ENCODE results near the gene ARHGEF26.

ARHGEF26 gene

DNA sequence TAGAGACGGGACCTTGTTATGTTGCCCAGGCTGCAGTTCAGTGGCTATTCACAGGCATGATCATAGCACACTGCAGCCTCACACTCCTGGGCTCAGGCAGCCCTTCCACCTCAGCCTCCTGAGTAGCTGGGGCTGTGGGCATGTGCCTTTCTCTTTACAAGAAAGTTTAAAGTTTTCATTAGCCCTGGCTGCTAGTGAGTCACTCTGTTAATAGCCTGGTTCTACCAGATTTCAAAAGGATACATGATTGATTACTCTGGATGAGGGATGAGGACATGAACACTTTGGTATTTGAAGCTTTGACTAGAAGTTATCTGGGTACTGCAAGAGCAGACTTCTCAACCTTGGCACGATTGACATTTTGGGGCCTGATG is 108.0 kb downstream of the ARHGEF26 start:
- no peak for TF ChIP-seq GLIS3 (CRISPR knock-in tag; IDR thresholded peaks at IDR 0.05)
- TF ChIP-seq TOX (CRISPR knock-in tag; IDR thresholded peaks at IDR 0.05; ENCODE audit: borderline replicate concordance), result no peak
- TF ChIP-seq ISL1 (CRISPR knock-in tag; IDR thresholded peaks at IDR 0.05), result no peak
- no peak for TF ChIP-seq OSR1 (CRISPR knock-in tag; IDR thresholded peaks at IDR 0.05)
- TF ChIP-seq, protein P1, sequence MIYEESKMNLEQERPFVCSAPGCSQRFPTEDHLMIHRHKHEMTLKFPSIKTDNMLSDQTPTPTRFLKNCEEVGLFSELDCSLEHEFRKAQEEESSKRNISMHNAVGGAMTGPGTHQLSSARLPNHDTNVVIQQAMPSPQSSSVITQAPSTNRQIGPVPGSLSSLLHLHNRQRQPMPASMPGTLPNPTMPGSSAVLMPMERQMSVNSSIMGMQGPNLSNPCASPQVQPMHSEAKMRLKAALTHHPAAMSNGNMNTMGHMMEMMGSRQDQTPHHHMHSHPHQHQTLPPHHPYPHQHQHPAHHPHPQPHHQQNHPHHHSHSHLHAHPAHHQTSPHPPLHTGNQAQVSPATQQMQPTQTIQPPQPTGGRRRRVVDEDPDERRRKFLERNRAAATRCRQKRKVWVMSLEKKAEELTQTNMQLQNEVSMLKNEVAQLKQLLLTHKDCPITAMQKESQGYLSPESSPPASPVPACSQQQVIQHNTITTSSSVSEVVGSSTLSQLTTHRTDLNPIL (CRISPR knock-in tag; IDR thresholded peaks at IDR 0.05; ENCODE audit: low read depth), result no peak
- TF ChIP-seq ESRRG (CRISPR knock-in tag; IDR thresholded peaks at IDR 0.05), result no peak
- no peak for TF ChIP-seq ZNF565 (CRISPR knock-in tag; conservative IDR thresholded peaks at IDR 0.05; ENCODE audit: low read depth)
- TF ChIP-seq ZNF70 (CRISPR knock-in tag; IDR thresholded peaks at IDR 0.05), result no peak
- TF ChIP-seq, protein P2, sequence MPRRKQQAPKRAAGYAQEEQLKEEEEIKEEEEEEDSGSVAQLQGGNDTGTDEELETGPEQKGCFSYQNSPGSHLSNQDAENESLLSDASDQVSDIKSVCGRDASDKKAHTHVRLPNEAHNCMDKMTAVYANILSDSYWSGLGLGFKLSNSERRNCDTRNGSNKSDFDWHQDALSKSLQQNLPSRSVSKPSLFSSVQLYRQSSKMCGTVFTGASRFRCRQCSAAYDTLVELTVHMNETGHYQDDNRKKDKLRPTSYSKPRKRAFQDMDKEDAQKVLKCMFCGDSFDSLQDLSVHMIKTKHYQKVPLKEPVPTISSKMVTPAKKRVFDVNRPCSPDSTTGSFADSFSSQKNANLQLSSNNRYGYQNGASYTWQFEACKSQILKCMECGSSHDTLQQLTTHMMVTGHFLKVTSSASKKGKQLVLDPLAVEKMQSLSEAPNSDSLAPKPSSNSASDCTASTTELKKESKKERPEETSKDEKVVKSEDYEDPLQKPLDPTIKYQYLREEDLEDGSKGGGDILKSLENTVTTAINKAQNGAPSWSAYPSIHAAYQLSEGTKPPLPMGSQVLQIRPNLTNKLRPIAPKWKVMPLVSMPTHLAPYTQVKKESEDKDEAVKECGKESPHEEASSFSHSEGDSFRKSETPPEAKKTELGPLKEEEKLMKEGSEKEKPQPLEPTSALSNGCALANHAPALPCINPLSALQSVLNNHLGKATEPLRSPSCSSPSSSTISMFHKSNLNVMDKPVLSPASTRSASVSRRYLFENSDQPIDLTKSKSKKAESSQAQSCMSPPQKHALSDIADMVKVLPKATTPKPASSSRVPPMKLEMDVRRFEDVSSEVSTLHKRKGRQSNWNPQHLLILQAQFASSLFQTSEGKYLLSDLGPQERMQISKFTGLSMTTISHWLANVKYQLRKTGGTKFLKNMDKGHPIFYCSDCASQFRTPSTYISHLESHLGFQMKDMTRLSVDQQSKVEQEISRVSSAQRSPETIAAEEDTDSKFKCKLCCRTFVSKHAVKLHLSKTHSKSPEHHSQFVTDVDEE (CRISPR knock-in tag; IDR thresholded peaks at IDR 0.05), result no peak
- TF ChIP-seq ZC3H10 (CRISPR knock-in tag; IDR thresholded peaks at IDR 0.05), result no peak
- TF ChIP-seq, protein P3, sequence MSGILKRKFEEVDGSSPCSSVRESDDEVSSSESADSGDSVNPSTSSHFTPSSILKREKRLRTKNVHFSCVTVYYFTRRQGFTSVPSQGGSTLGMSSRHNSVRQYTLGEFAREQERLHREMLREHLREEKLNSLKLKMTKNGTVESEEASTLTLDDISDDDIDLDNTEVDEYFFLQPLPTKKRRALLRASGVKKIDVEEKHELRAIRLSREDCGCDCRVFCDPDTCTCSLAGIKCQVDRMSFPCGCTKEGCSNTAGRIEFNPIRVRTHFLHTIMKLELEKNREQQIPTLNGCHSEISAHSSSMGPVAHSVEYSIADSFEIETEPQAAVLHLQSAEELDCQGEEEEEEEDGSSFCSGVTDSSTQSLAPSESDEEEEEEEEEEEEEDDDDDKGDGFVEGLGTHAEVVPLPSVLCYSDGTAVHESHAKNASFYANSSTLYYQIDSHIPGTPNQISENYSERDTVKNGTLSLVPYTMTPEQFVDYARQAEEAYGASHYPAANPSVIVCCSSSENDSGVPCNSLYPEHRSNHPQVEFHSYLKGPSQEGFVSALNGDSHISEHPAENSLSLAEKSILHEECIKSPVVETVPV (CRISPR knock-in tag; IDR thresholded peaks at IDR 0.05), result no peak
- TF ChIP-seq ZNF8 (CRISPR knock-in tag; IDR thresholded peaks at IDR 0.05), result no peak
- no peak for TF ChIP-seq ZFP30 (CRISPR knock-in tag; IDR thresholded peaks at IDR 0.05)
- TF ChIP-seq BACH2 (CRISPR knock-in tag; IDR thresholded peaks at IDR 0.05; ENCODE audit: borderline replicate concordance), result no peak
- TF ChIP-seq SNAI2 (CRISPR knock-in tag; IDR thresholded peaks at IDR 0.05), result no peak
- TF ChIP-seq ARNTL (CRISPR knock-in tag; IDR thresholded peaks at IDR 0.05; ENCODE audit: borderline replicate concordance, low read depth), result no peak
- TF ChIP-seq ZFP3 (CRISPR knock-in tag; IDR thresholded peaks at IDR 0.05), result no peak
- no peak for TF ChIP-seq CSDC2 (CRISPR knock-in tag; IDR thresholded peaks at IDR 0.05)
- TF ChIP-seq RARB (CRISPR knock-in tag; IDR thresholded peaks at IDR 0.05), result no peak
- TF ChIP-seq PPARA (CRISPR knock-in tag; IDR thresholded peaks at IDR 0.05; ENCODE audit: borderline replicate concordance), result no peak
- no peak; the same call in 2 of the 3 replicates for ATAC-seq

DNA sequence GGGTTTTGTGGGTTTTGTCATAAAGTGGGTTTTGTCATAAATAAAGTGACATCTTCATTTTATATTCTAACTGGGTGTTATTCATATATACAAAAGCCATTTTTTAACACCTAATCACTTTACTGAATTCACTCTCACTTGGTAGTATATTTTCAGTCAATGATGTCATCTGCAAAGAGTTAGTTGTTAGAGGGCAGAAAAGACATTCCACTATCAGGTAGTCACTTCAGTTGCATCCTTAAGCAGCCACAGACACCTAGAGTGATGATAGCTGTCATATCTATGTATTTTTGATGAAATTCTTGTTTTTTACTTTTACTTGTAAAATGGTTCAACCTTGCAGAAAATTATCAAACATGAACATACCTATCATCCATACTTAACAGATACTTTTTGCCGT is 114.1 kb downstream of the ARHGEF26 start:
- TF ChIP-seq ZNF565 (CRISPR knock-in tag; conservative IDR thresholded peaks at IDR 0.05; ENCODE audit: low read depth) (no peak), ZFP3 (CRISPR knock-in tag; IDR thresholded peaks at IDR 0.05) (no peak), BACH2 (CRISPR knock-in tag; IDR thresholded peaks at IDR 0.05; ENCODE audit: borderline replicate concordance) (no peak), ISL1 (CRISPR knock-in tag; IDR thresholded peaks at IDR 0.05) (no peak), ZFP30 (CRISPR knock-in tag; IDR thresholded peaks at IDR 0.05) (no peak), OSR1 (CRISPR knock-in tag; IDR thresholded peaks at IDR 0.05) (no peak), ZNF8 (CRISPR knock-in tag; IDR thresholded peaks at IDR 0.05) (no peak), RARB (CRISPR knock-in tag; IDR thresholded peaks at IDR 0.05) (no peak), SNAI2 (CRISPR knock-in tag; IDR thresholded peaks at IDR 0.05) (no peak)
- no peak; the same call in 2 of the 3 replicates for ATAC-seq

DNA sequence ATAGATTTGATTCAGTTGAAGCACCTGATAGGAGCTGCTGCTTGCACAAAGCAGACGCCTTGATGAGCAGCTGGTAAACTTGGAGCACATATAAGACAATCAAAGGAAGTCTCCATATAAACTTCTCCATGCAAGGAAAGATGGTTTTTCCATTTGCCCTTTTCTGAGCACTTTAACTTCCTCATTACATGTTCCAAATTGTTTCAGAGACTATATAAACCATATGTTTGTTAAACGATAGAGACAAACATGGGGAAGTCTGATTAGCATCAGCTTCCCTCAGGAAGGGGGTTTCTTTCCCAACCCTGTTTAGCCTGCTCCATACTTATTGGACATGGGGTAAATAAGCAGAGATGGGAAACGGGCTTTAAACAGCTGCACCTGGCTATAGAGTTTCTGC is 115.1 kb downstream of the ARHGEF26 start:
- TF ChIP-seq, protein P3 (CRISPR knock-in tag; IDR thresholded peaks at IDR 0.05), result no peak
- TF ChIP-seq ZFP3 (CRISPR knock-in tag; IDR thresholded peaks at IDR 0.05) (no peak), OSR1 (CRISPR knock-in tag; IDR thresholded peaks at IDR 0.05) (no peak), ISL1 (CRISPR knock-in tag; IDR thresholded peaks at IDR 0.05) (no peak), ZC3H10 (CRISPR knock-in tag; IDR thresholded peaks at IDR 0.05) (no peak), ZNF565 (CRISPR knock-in tag; conservative IDR thresholded peaks at IDR 0.05; ENCODE audit: low read depth) (no peak), BACH2 (CRISPR knock-in tag; IDR thresholded peaks at IDR 0.05; ENCODE audit: borderline replicate concordance) (no peak), PPARA (CRISPR knock-in tag; IDR thresholded peaks at IDR 0.05; ENCODE audit: borderline replicate concordance) (no peak), ZNF70 (CRISPR knock-in tag; IDR thresholded peaks at IDR 0.05) (no peak), ESRRG (CRISPR knock-in tag; IDR thresholded peaks at IDR 0.05) (no peak), RARB (CRISPR knock-in tag; IDR thresholded peaks at IDR 0.05) (no peak), TCF4 (CRISPR knock-in tag; IDR thresholded peaks at IDR 0.05; ENCODE audit: borderline replicate concordance) (no peak), ZNF8 (CRISPR knock-in tag; IDR thresholded peaks at IDR 0.05) (no peak), SNAI2 (CRISPR knock-in tag; IDR thresholded peaks at IDR 0.05) (no peak)
- TF ChIP-seq, protein P4, sequence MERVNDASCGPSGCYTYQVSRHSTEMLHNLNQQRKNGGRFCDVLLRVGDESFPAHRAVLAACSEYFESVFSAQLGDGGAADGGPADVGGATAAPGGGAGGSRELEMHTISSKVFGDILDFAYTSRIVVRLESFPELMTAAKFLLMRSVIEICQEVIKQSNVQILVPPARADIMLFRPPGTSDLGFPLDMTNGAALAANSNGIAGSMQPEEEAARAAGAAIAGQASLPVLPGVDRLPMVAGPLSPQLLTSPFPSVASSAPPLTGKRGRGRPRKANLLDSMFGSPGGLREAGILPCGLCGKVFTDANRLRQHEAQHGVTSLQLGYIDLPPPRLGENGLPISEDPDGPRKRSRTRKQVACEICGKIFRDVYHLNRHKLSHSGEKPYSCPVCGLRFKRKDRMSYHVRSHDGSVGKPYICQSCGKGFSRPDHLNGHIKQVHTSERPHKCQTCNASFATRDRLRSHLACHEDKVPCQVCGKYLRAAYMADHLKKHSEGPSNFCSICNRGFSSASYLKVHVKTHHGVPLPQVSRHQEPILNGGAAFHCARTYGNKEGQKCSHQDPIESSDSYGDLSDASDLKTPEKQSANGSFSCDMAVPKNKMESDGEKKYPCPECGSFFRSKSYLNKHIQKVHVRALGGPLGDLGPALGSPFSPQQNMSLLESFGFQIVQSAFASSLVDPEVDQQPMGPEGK (CRISPR knock-in tag; IDR thresholded peaks at IDR 0.05; ENCODE audit: borderline replicate concordance), result no peak
- TF ChIP-seq, protein P5, sequence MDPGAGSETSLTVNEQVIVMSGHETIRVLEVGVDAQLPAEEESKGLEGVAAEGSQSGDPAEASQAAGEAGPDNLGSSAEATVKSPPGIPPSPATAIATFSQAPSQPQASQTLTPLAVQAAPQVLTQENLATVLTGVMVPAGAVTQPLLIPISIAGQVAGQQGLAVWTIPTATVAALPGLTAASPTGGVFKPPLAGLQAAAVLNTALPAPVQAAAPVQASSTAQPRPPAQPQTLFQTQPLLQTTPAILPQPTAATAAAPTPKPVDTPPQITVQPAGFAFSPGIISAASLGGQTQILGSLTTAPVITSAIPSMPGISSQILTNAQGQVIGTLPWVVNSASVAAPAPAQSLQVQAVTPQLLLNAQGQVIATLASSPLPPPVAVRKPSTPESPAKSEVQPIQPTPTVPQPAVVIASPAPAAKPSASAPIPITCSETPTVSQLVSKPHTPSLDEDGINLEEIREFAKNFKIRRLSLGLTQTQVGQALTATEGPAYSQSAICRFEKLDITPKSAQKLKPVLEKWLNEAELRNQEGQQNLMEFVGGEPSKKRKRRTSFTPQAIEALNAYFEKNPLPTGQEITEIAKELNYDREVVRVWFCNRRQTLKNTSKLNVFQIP (CRISPR knock-in tag; IDR thresholded peaks at IDR 0.05; ENCODE audit: borderline replicate concordance, low read depth), result no peak
- TF ChIP-seq, protein P2 (CRISPR knock-in tag; IDR thresholded peaks at IDR 0.05), result no peak
- ATAC-seq, result no peak
